BE2C (cell line): ENCODE measurements around the gene C8G.

Source experiments
- DNase-seq: peaks from one replicate; pipeline ENCODE4 v3.0.0-alpha.2; 2020
- H3K27me3 ChIP-seq: fragments of 250-450 bp; sonication (Bioruptor Pico); 2 replicates; pipeline ENCODE4 v1.5.1; 2020; ENCODE audit warnings: mild to moderate bottlenecking
- H3K36me3 ChIP-seq: fragments of 250-450 bp; sonication (Bioruptor Pico); 2 replicates; pipeline ENCODE4 v1.5.1; 2020; ENCODE audit warnings: mild to moderate bottlenecking
- H3K4me1 ChIP-seq: fragments of 250-450 bp; sonication (Bioruptor Pico); 2 replicates; pipeline ENCODE4 v1.5.1; 2020
- H3K4me3 ChIP-seq: 2 replicates; pipeline ENCODE4 v1.5.1; 2011; ENCODE audit warnings: low read depth, low read length
- H3K9me3 ChIP-seq: fragments of 250-450 bp; sonication (Bioruptor Pico); 2 replicates; pipeline ENCODE4 v1.5.1; 2020
- CTCF ChIP-seq: IDR thresholded peaks from 2 replicates; pipeline ENCODE4 v1.5.1; 2012; ENCODE audit warnings: mild to moderate bottlenecking, low read depth, low read length

The C8G gene

GRCh38 chr9:136964833-136965422 is 19.9 kb downstream of the C8G start:
- no peaks in the 10 kb centered on the region for H3K4me1 ChIP-seq
- TF ChIP-seq CTCF: no peak
- no peaks in the 10 kb centered on the region for H3K9me3 ChIP-seq
- no peak for DNase-seq
- no peaks in the 10 kb centered on the region for H3K27me3 ChIP-seq
- no peaks in the 10 kb centered on the region for H3K36me3 ChIP-seq
- H3K4me3 ChIP-seq: no peak overlapping the region

GRCh38 chr9:136965771-136966484 is 20.9 kb downstream of the C8G start:
- Histone ChIP-seq H3K27me3 (no peaks in the 10 kb centered on the region), H3K4me3 (no peak overlapping the region)
- no peak for DNase-seq

GRCh38 chr9:136968333-136969127 is 23.5 kb downstream of the C8G start:
- DNase-seq: no peak
- Histone ChIP-seq H3K36me3 (no peaks in the 10 kb centered on the region), H3K27me3 (no peaks in the 10 kb centered on the region), H3K4me1 (no peaks in the 10 kb centered on the region), H3K9me3 (no peaks in the 10 kb centered on the region), H3K4me3 (no peak overlapping the region)
- TF ChIP-seq CTCF: no peak

More at GRCh38 chr9:136965771-136966484, 20.9 kb downstream of the C8G start:
- no peaks in the 10 kb centered on the region for H3K36me3 ChIP-seq
- H3K4me1 ChIP-seq: no peaks in the 10 kb centered on the region
- H3K9me3 ChIP-seq: no peaks in the 10 kb centered on the region
- no peak for TF ChIP-seq CTCF

- H3K4me3 ChIP-seq: no peak overlapping the region
- H3K4me1 ChIP-seq: no peaks in the 10 kb centered on the region
- TF ChIP-seq CTCF: no peak
- DNase-seq: no peak
- H3K36me3 ChIP-seq: no peaks in the 10 kb centered on the region
- no peaks in the 10 kb centered on the region for H3K9me3 ChIP-seq
- no peaks in the 10 kb centered on the region for H3K27me3 ChIP-seq
Measured at GRCh38 chr9:136969150-136969549, 24.1 kb downstream of the C8G start.

GRCh38 chr9:136969774-136970173 is 24.7 kb downstream of the C8G start:
- Histone ChIP-seq H3K4me1 (no peaks in the 10 kb centered on the region), H3K9me3 (no peaks in the 10 kb centered on the region), H3K4me3 (no peak overlapping the region), H3K36me3 (no peaks in the 10 kb centered on the region), H3K27me3 (no peaks in the 10 kb centered on the region)
- DNase-seq: no peak
- TF ChIP-seq CTCF: no peak
